H1 (cell line): ENCODE data around the gene TMEM196. TPM values are rescaled to one million over a fixed set of nuclear protein-coding genes. Genes with fewer than 3 reads are reported as not detected.

ENCODE experiments used
- CTCF ChIA-PET: fragments of 300-600 bp; sonication (Branson Sonifier 250); formaldehyde crosslinking; loops from one replicate; lab custom pipeline; 2021; ENCODE audit not compliant: partially characterized antibody; lab: Charles Lee
- POLR2A ChIA-PET: fragments of 300-600 bp; sonication (Branson Sonifier 250); formaldehyde crosslinking; loops from one replicate; lab custom pipeline; 2021; ENCODE audit warnings: inconsistent platforms; ENCODE audit not compliant: partially characterized antibody; lab: Charles Lee
- DNase-seq, 2 experiments: peaks; one replicate each; pipeline versions ENCODE4 v3.0.0 to v3.0.0-alpha.2; 2010 to 2022; ENCODE audit warnings: low spot score in 2 of 2, low read depth in 1 of 2, mixed read lengths in 1 of 2
- FAIRE-seq: peaks from 2 replicates; lab custom pipeline; 2011; peaks lifted over from hg19 to GRCh38; lab: Jason Lieb, UNC
- H2AFZ ChIP-seq: 2 replicates; pipeline ENCODE4 v1.8.1; 2012; ENCODE audit warnings: low read length, inconsistent platforms
- H2AK5ac ChIP-seq: 2 replicates; pipeline ENCODE4 v1.6.1; 2013; ENCODE audit warnings: low read depth, low read length
- H2BK120ac ChIP-seq: replicated peaks from 2 replicates; pipeline ENCODE3; 2013; ENCODE audit warnings: low read depth, low read length, inconsistent platforms
- H2BK12ac ChIP-seq: 2 replicates; pipeline ENCODE4 v1.6.1; 2013; ENCODE audit warnings: low read depth, low read length
- H2BK15ac ChIP-seq: 2 replicates; pipeline ENCODE4 v1.6.1; 2013; ENCODE audit warnings: low read length
- H2BK20ac ChIP-seq: 2 replicates; pipeline ENCODE4 v1.6.1; 2013; ENCODE audit warnings: low read length
- H2BK5ac ChIP-seq: 2 replicates; pipeline ENCODE4 v1.6.1; 2013; ENCODE audit warnings: low read depth, low read length
- H3K14ac ChIP-seq: 2 replicates; pipeline ENCODE4 v1.6.1; 2013; ENCODE audit warnings: inconsistent platforms; ENCODE audit not compliant: insufficient read length
- H3K18ac ChIP-seq: 2 replicates; pipeline ENCODE4 v1.6.1; 2013; ENCODE audit warnings: low read length; ENCODE audit errors: extremely low read depth
- H3K23ac ChIP-seq: 2 replicates; pipeline ENCODE4 v1.6.1; 2013; ENCODE audit warnings: inconsistent platforms; ENCODE audit not compliant: insufficient read length
- H3K23me2 ChIP-seq: 2 replicates; pipeline ENCODE4 v1.6.1; 2013; ENCODE audit warnings: low read depth, low read length
- H3K27ac ChIP-seq: 2 replicates; pipeline ENCODE4 v1.6.1; 2011; ENCODE audit warnings: low read depth, low read length, inconsistent platforms
- H3K27me3 ChIP-seq, 4 experiments: replicated peaks in 1 of 4; 1 replicate in 1 of 4; 2 replicates in 3 of 4; pipeline versions ENCODE4 v1.6.1 to v1.8.1; 2011 to 2013; ENCODE audit warnings: low read length in 3 of 4, mild to moderate bottlenecking in 3 of 4, inconsistent platforms in 2 of 4, mixed read lengths in 2 of 4, moderate library complexity in 1 of 4; ENCODE audit not compliant: control insufficient read depth in 3 of 4, insufficient read depth in 3 of 4; ENCODE audit errors: extremely low read depth in 1 of 4
- H3K36me3 ChIP-seq, 4 experiments: 2 replicates each; pipeline versions ENCODE4 v1.6.1 to v1.8.1; 2011 to 2013; ENCODE audit warnings: mild to moderate bottlenecking in 4 of 4, low read length in 3 of 4, moderate library complexity in 2 of 4, control low read depth in 1 of 4, inconsistent platforms in 1 of 4; ENCODE audit not compliant: insufficient read depth in 4 of 4, control insufficient read depth in 2 of 4
- H3K4ac ChIP-seq: replicated peaks from 2 replicates; pipeline ENCODE3; 2013; ENCODE audit warnings: low read length, low read depth, mixed read lengths, inconsistent platforms; ENCODE audit not compliant: insufficient read length
- H3K4me1 ChIP-seq, 4 experiments: replicated peaks in 1 of 4; 1 replicate in 1 of 4; 2 replicates in 3 of 4; pipeline versions ENCODE4 v1.6.1 to v1.8.1; 2011 to 2013; ENCODE audit warnings: low read length in 3 of 4, inconsistent platforms in 2 of 4, mixed read lengths in 1 of 4; ENCODE audit not compliant: insufficient read depth in 4 of 4, control insufficient read depth in 3 of 4
- H3K4me2 ChIP-seq, 2 experiments: 2 replicates each; pipeline versions ENCODE4 v1.6.1 to v1.8.1; 2011 to 2013; ENCODE audit warnings: low read depth in 2 of 2, low read length in 2 of 2, control low read depth in 1 of 2, inconsistent platforms in 1 of 2, mild to moderate bottlenecking in 1 of 2; ENCODE audit not compliant: insufficient read depth in 1 of 2
- H3K4me3 ChIP-seq, 4 experiments: fragments of 200-600, 300-600 bp in 1 of 4; sonication (generic), shearing (Covaris generic), sonication (Bioruptor Twin) in 1 of 4; 2 replicates each; pipeline versions ENCODE4 v1.5.1 to v1.8.1; 2011 to 2016; ENCODE audit warnings: low read length in 4 of 4, low read depth in 3 of 4, control low read depth in 2 of 4, inconsistent platforms in 2 of 4, mild to moderate bottlenecking in 2 of 4, mixed read lengths in 1 of 4, moderate library complexity in 1 of 4; ENCODE audit not compliant: insufficient read depth in 2 of 4; ENCODE audit errors: extremely low read depth in 1 of 4
- H3K56ac ChIP-seq: replicated peaks from 2 replicates; pipeline ENCODE3; 2013; ENCODE audit warnings: low read depth, mild to moderate bottlenecking, mixed read lengths, low read length, inconsistent platforms; ENCODE audit not compliant: insufficient read length
- H3K79me1 ChIP-seq: 2 replicates; pipeline ENCODE4 v1.6.1; 2013; ENCODE audit warnings: low read depth, low read length, control low read depth
- H3K79me2 ChIP-seq, 2 experiments: 2 replicates each; pipeline versions ENCODE4 v1.6.1 to v1.8.1; 2012 to 2013; ENCODE audit warnings: low read length in 2 of 2, mild to moderate bottlenecking in 2 of 2, inconsistent platforms in 1 of 2; ENCODE audit not compliant: insufficient read depth in 2 of 2, control insufficient read depth in 1 of 2
- H3K9ac ChIP-seq, 4 experiments: replicated peaks in 1 of 4; 1 replicate in 1 of 4; 2 replicates in 3 of 4; pipeline versions ENCODE4 v1.6.1 to v1.8.1; 2011 to 2013; ENCODE audit warnings: low read depth in 3 of 4, low read length in 3 of 4, control low read depth in 2 of 4, mild to moderate bottlenecking in 2 of 4, moderate library complexity in 2 of 4, inconsistent platforms in 1 of 4; ENCODE audit errors: extremely low read depth in 1 of 4
- H3K9me3 ChIP-seq, 2 experiments: 2 replicates each; pipeline versions ENCODE4 v1.6.1 to v1.8.1; 2012 to 2013; ENCODE audit warnings: mild to moderate bottlenecking in 2 of 2, moderate library complexity in 2 of 2, control low read depth in 1 of 2, inconsistent platforms in 1 of 2, low read depth in 1 of 2, low read length in 1 of 2, mixed read lengths in 1 of 2; ENCODE audit not compliant: insufficient read depth in 2 of 2
- H4K20me1 ChIP-seq, 2 experiments: replicated peaks in 1 of 2; 2 replicates each; pipeline versions ENCODE3 to v1.8.1; 2011 to 2013; ENCODE audit warnings: inconsistent platforms in 2 of 2, low read length in 2 of 2, mild to moderate bottlenecking in 1 of 2; ENCODE audit not compliant: insufficient read depth in 2 of 2, control insufficient read depth in 1 of 2
- H4K5ac ChIP-seq: 2 replicates; pipeline ENCODE4 v1.6.1; 2013; ENCODE audit warnings: low read length, low read depth, mixed read lengths, inconsistent platforms; ENCODE audit not compliant: insufficient read length
- H4K8ac ChIP-seq: 2 replicates; pipeline ENCODE4 v1.8.0; 2013; ENCODE audit warnings: mild to moderate bottlenecking, moderate library complexity, low read length, inconsistent platforms; ENCODE audit not compliant: insufficient read depth; ENCODE audit errors: extremely low read depth
- H4K91ac ChIP-seq: replicated peaks from 2 replicates; pipeline ENCODE3; 2013; ENCODE audit warnings: low read length, mixed read lengths, inconsistent platforms; ENCODE audit not compliant: insufficient read length
- BACH1 ChIP-seq: IDR thresholded peaks from 2 replicates; pipeline ENCODE4 v1.6.1; 2012; ENCODE audit warnings: low read length, improper control_type of control experiment
- JUN ChIP-seq: IDR thresholded peaks from 2 replicates; pipeline ENCODE4 v1.6.1; 2011; ENCODE audit warnings: low read depth, mild to moderate bottlenecking, improper control_type of control experiment, low read length
- KDM1A ChIP-seq: fragments of 200-600, 300-600 bp; sonication (generic); IDR thresholded peaks from 2 replicates; pipeline ENCODE4 v1.7.1; 2016; ENCODE audit warnings: mild to moderate bottlenecking, low read length, borderline replicate concordance
- WGBS, 2 experiments: shearing (Covaris generic) in 1 of 2; methylation state at CpG; one replicate each; pipeline versions ENCODE4 v1.1.6 to v1.1.7; 2013 to 2015; ENCODE audit warnings: low lambda C conversion rate in 2 of 2, mixed read lengths in 2 of 2, inconsistent platforms in 1 of 2, low coverage in 1 of 2, missing lambda C conversion rate in 1 of 2; ENCODE audit not compliant: insufficient replicate concordance in 2 of 2, insufficient coverage in 1 of 2, insufficient read length in 1 of 2; ENCODE audit errors: extremely low coverage in 1 of 2, missing lambda C conversion rate in 1 of 2; 5-methylcytosine and 5-hydroxymethylcytosine counted together
- polyA plus RNA-seq, 7 experiments: library from polyadenylated mRNA; depleted of rRNA in 3 of 7; stranded (reverse) in 5 of 7; unstranded in 2 of 7; fragments of >200 nt in 5 of 7; fragments of 200-250 nt in 2 of 7; gene quantifications; 1 replicate in 5 of 7; 2 replicates in 1 of 7; 4 replicates in 1 of 7; pipeline versions ENCODE4 v1.2.1 to v1.2.3, GENCODE V29; 2011 to 2013; ENCODE audit warnings: missing spikeins in 2 of 7, mixed read lengths in 2 of 7
- total RNA-seq: library from RNA; stranded (reverse); fragmentation: NEBNext Ultra II Directional; extraction: Animal tissue kit (Norgen Biotek cat#: 25700); gene quantifications from 2 replicates; pipeline ENCODE4 v1.2.1, GENCODE V29; 2021

Gene TMEM196
- total and polyA plus RNA-seq, 2 of the 8 experiments (the other 6 are each of a cell fraction or from before 2014, with no cell fraction given) = 0.06 to 0.07 TPM

DNA sequence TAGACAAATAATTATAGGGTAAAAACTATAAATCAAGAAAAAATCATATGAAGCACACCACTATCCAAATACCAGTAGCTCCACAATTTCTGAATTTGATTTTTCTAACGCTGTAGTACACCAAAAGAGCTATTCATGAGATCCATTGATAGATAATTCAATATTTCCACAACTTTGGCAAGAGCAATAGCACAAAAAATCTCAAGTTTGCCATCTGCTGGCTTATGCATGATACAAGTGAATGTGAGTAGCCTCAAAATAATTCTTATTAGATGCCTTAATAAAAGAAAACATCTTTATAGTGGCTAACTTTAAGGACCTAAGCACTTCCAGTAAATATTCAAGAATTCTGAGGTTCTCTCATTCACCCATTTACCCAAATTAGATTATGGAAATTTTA lies 2.2 kb upstream of the TMEM196 start:
- H3K27ac ChIP-seq = no peak overlapping the region
- no peaks in the 10 kb centered on the region for H3K79me1 ChIP-seq
- no peak overlapping the region for H3K14ac ChIP-seq
- H3K9ac ChIP-seq = no peak overlapping the region
- peaks cover 15% of the 10 kb centered on the region for H3K23me2 ChIP-seq
- H3K18ac ChIP-seq = no peak overlapping the region
- no peak overlapping the region for H4K91ac ChIP-seq
- H4K20me1 ChIP-seq = no peaks in the 10 kb centered on the region
- H3K56ac ChIP-seq = no peak overlapping the region
- no peak overlapping the region for H4K8ac ChIP-seq
- TF ChIP-seq JUN (no peak), BACH1 (no peak), KDM1A (no peak)
- no peak overlapping the region for H2AFZ ChIP-seq
- ChIA-PET CTCF (interaction anchor here (1.3 kb wide), 1 partner anchor 62 kb away, joined by 4 read pairs; no protein-coding TSS in a partner anchor), POLR2A (no interaction called here)
- H3K4me2 ChIP-seq = no peak overlapping the region
- DNase-seq (no peak), FAIRE-seq (no peak)
- peaks cover 0 to 3% (median 2%) of the 10 kb centered on the region in 4 experiments; a peak in 4 of 7 replicates for H3K4me1 ChIP-seq
- 88% methylated on average over 1 of the region's 1 CpG; no CpG with 5 or more reads in 1 of the 2 experiments for WGBS, 2 experiments
- H3K79me2 ChIP-seq = no peaks in the 10 kb centered on the region
- H2BK20ac ChIP-seq = no peak overlapping the region
- no peak overlapping the region for H3K23ac ChIP-seq
- H2BK15ac ChIP-seq = no peak overlapping the region
- H3K4me3 ChIP-seq = no peak overlapping the region
- peaks cover 2 to 28% (median 19%) of the 10 kb centered on the region in 4 experiments for H3K27me3 ChIP-seq
- H2AK5ac ChIP-seq = no peak overlapping the region
- H2BK5ac ChIP-seq = no peak overlapping the region
- H2BK120ac ChIP-seq = no peak overlapping the region
- no peaks in the 10 kb centered on the region for H3K9me3 ChIP-seq
- no peak overlapping the region for H3K4ac ChIP-seq
- H3K36me3 ChIP-seq = no peaks in the 10 kb centered on the region
- H2BK12ac ChIP-seq = no peak overlapping the region
- H4K5ac ChIP-seq = no peak overlapping the region
